ENCODE results near the gene TPMT.

TPMT gene

GRCh38 chr6:18101271-18101670, 53.6 kb downstream of the TPMT start:
- H3F3A ChIP-seq (ENCODE audit: insufficient read depth, low read length) = no peaks in the 10 kb centered on the region
- no peak overlapping the region for H3K4me3 ChIP-seq (ENCODE audit: low read depth, low read length, poor library complexity, severe bottlenecking)
- H3K9me2 ChIP-seq (ENCODE audit: low read depth, low read length) = no peaks in the 10 kb centered on the region
- TF ChIP-seq EZH2 (IDR thresholded peaks at IDR 0.05; ENCODE audit: borderline replicate concordance, low read length) (no peak), CTCF (IDR thresholded peaks at IDR 0.05; ENCODE audit: low read length) (no peak)
- H3K9me3 ChIP-seq (ENCODE audit: low read length) = no peaks in the 10 kb centered on the region
- H3K9ac ChIP-seq (ENCODE audit: low read length) = no peak overlapping the region
- H3K4me2 ChIP-seq (ENCODE audit: low read length) = no peak overlapping the region
- H3K79me2 ChIP-seq (ENCODE audit: insufficient read depth, low read length) = no peaks in the 10 kb centered on the region
- H3K36me3 ChIP-seq (ENCODE audit: insufficient read depth, low read length) = no peaks in the 10 kb centered on the region
- no peaks in the 10 kb centered on the region for H3K4me1 ChIP-seq (ENCODE audit: insufficient read depth, low read length, severe bottlenecking)
- no peak overlapping the region for H3K27ac ChIP-seq (ENCODE audit: low read depth, low read length, poor library complexity, severe bottlenecking)
- H3K27me3 ChIP-seq (ENCODE audit: insufficient read depth, low read length) = no peaks in the 10 kb centered on the region; the same call in 1 of the 2 replicates
- no peaks in the 10 kb centered on the region for H4K20me1 ChIP-seq (ENCODE audit: insufficient read depth, low read length)
- no peak overlapping the region for H2AFZ ChIP-seq (ENCODE audit: low read length)

DNA sequence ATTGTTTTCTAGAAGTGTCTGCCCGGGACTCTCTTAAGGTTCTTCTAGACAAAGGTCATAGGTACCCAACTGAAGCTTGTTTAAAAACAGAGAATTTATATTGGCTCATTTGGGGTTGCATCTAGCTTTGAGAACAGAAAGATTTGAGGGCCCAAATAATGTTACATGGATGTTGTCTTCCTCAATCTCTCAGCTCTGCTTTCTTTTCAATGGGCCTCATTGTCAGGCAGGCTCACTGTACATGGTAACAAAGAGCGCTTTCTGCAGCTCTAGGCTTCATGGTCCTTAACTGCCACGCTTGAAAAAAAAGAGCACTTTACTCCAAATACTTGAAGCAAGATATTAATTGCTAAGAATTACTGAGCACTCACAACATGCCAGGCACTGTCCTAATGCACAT, 54.6 kb downstream of the TPMT start:
- Histone ChIP-seq H3K4me1 (ENCODE audit: insufficient read depth, low read length, severe bottlenecking) (no peaks in the 10 kb centered on the region), H3K9me3 (ENCODE audit: low read length) (no peaks in the 10 kb centered on the region), H3K4me3 (ENCODE audit: low read depth, low read length, poor library complexity, severe bottlenecking) (no peak overlapping the region), H3K4me2 (ENCODE audit: low read length) (no peak overlapping the region), H3K9ac (ENCODE audit: low read length) (no peak overlapping the region), H3K27me3 (ENCODE audit: insufficient read depth, low read length) (no peaks in the 10 kb centered on the region; the same call in 1 of the 2 replicates), H3K36me3 (ENCODE audit: insufficient read depth, low read length) (no peaks in the 10 kb centered on the region), H3K27ac (ENCODE audit: low read depth, low read length, poor library complexity, severe bottlenecking) (no peak overlapping the region), H3F3A (ENCODE audit: insufficient read depth, low read length) (no peaks in the 10 kb centered on the region), H3K9me2 (ENCODE audit: low read depth, low read length) (no peaks in the 10 kb centered on the region), H2AFZ (ENCODE audit: low read length) (no peak overlapping the region), H3K79me2 (ENCODE audit: insufficient read depth, low read length) (no peaks in the 10 kb centered on the region), H4K20me1 (ENCODE audit: insufficient read depth, low read length) (no peaks in the 10 kb centered on the region)
- TF ChIP-seq CTCF (IDR thresholded peaks at IDR 0.05; ENCODE audit: low read length) (no peak), EZH2 (IDR thresholded peaks at IDR 0.05; ENCODE audit: borderline replicate concordance, low read length) (no peak)

DNA sequence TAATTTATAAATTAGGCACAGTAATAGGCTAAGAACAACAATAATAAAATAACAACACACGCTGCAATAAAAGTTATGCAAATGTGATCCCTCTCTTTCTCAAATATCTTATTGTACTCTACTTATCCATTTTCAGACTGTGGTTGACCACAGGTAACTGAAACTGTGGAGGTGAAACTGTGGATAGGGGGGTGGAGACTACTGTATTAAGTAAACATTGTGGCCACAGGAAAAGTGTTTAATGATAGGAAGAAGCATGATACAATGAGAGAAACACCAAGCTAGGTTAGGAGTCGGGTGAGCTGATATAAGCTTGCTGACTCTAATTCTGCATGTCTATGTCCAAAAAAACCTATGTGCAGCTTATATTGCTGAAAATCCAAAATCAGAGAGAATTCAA, 55.4 kb downstream of the TPMT start:
- no peak overlapping the region for H2AFZ ChIP-seq (ENCODE audit: low read length)
- H3K27me3 ChIP-seq (ENCODE audit: insufficient read depth, low read length) = no peaks in the 10 kb centered on the region; the same call in 1 of the 2 replicates
- H3F3A ChIP-seq (ENCODE audit: insufficient read depth, low read length) = no peaks in the 10 kb centered on the region
- no peaks in the 10 kb centered on the region for H4K20me1 ChIP-seq (ENCODE audit: insufficient read depth, low read length)
- no peak overlapping the region for H3K4me3 ChIP-seq (ENCODE audit: low read depth, low read length, poor library complexity, severe bottlenecking)
- H3K4me1 ChIP-seq (ENCODE audit: insufficient read depth, low read length, severe bottlenecking) = no peaks in the 10 kb centered on the region
- TF ChIP-seq EZH2 (IDR thresholded peaks at IDR 0.05; ENCODE audit: borderline replicate concordance, low read length) (no peak), CTCF (IDR thresholded peaks at IDR 0.05; ENCODE audit: low read length) (no peak)
- no peaks in the 10 kb centered on the region for H3K79me2 ChIP-seq (ENCODE audit: insufficient read depth, low read length)
- H3K9me2 ChIP-seq (ENCODE audit: low read depth, low read length) = no peaks in the 10 kb centered on the region
- H3K36me3 ChIP-seq (ENCODE audit: insufficient read depth, low read length) = no peaks in the 10 kb centered on the region
- no peaks in the 10 kb centered on the region for H3K9me3 ChIP-seq (ENCODE audit: low read length)
- no peak overlapping the region for H3K4me2 ChIP-seq (ENCODE audit: low read length)
- no peak overlapping the region for H3K9ac ChIP-seq (ENCODE audit: low read length)
- H3K27ac ChIP-seq (ENCODE audit: low read depth, low read length, poor library complexity, severe bottlenecking) = no peak overlapping the region
